HG02759 (cell line): Measurements from ENCODE around the gene SCYL1.

Experiments used
- ATAC-seq: cut with Tn5 transposase; IDR thresholded peaks from one replicate; pipeline ENCODE4 v1.9.1; 2021; ENCODE audit warnings: mild to moderate bottlenecking, moderate library complexity; ENCODE audit not compliant: unreplicated experiment

Gene SCYL1

GRCh38 chr11:65579291-65579690 is 54.4 kb downstream of the SCYL1 start:
- ATAC-seq: no peak

DNA sequence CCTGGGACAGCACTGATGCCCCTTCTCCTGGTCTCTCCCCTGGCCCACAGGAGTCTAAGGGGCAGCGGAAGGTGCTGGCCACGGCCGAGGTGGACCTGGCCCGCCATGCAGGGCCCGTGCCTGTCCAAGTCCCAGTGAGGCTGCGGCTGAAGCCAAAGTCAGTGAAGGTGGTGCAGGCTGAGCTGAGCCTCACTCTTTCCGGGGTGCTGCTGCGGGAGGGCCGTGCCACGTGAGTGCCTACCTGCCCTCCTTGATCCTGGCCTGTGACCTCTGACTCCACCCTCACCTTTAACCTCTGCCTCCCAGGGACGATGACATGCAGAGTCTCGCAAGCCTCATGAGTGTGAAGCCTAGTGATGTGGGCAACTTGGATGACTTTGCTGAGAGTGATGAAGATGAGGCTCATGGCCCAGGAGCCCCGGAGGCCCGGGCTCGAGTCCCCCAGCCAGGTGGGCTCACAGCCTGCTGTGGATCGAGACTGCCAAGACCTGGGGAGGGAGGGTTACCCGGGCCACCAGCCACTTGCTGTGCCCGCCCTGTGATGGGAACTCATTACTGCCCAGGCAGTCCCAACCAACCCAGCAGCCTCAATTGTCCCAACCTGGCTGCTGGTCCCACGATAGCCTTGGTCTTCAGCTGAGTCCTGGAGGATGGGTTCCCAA is 55.3 kb downstream of the SCYL1 start:
- no peak for ATAC-seq

- no peak for ATAC-seq
These were observed 55.9 kb downstream of the SCYL1 start for GRCh38 chr11:65580756-65581155.

DNA sequence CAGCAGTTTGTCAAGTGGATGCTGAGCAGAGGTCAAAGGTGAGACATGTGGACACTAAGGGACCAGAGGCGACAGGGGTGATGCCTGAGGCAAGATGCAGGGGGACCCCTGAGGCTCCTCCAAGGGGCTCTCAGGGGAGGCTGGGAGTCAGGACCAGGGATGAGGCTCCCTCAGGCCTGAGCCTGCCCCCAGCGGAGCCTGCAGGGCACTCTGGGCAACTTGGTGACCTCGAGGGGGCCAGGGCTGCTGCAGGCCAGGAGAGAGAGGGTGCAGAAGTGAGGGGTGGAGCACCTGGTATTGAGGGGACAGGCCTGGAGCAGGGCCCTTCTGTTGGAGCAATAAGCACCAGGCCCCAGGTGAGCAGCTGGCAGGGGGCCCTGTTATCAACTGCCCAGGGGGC is 57.0 kb downstream of the SCYL1 start:
- ATAC-seq: no peak

GRCh38 chr11:65583589-65583988 is 58.7 kb downstream of the SCYL1 start:
- no peak for ATAC-seq

DNA sequence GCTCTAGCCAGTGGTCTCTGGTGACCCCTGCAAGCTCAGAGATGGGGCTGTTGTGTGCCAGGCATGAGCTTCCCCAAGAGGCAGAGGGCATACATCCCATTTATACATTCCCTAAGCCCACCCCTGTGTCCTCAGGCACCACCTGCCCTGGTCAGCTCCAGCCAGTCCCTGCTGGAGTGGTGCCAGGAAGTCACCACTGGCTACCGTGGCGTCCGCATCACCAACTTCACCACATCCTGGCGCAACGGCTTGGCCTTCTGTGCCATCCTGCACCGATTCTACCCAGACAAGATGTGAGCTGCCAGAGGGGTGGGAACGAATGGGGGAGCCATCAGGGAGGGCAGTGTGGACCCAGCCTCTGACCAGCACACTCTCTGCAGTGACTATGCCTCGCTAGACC is 59.2 kb downstream of the SCYL1 start:
- no peak for ATAC-seq

- ATAC-seq: no peak
These were observed 59.9 kb downstream of the SCYL1 start for GRCh38 chr11:65584723-65585171.

GRCh38 chr11:65585396-65586246 is 60.7 kb downstream of the SCYL1 start:
- ATAC-seq: no peak

- no peak for ATAC-seq
These were observed 61.4 kb downstream of the SCYL1 start for GRCh38 chr11:65586247-65586630.

GRCh38 chr11:65586676-65587075 is 61.8 kb downstream of the SCYL1 start:
- no peak for ATAC-seq
